Liver (tissue), 9 donors: ENCODE data around the gene GIPC2. TPM values are rescaled to one million over a fixed set of nuclear protein-coding genes. Genes with fewer than 3 reads are reported as not detected.

ENCODE experiments used
- DNase-seq: peaks from one replicate; pipeline ENCODE4 v3.0.0-alpha.2; 2017; ENCODE audit warnings: low spot score
- H3K27ac ChIP-seq, 2 donors: one replicate each; pipeline ENCODE4 v1.7.0; 2013; ENCODE audit warnings: inconsistent platforms in 2 of 2, low read length in 2 of 2, control low read depth in 1 of 2, low read depth in 1 of 2, mild to moderate bottlenecking in 1 of 2
- H3K27me3 ChIP-seq, 4 donors: one replicate each; pipeline versions ENCODE4 v1.6.1 to v1.7.0; 2013; ENCODE audit warnings: low read length in 3 of 4, inconsistent platforms in 1 of 4, mild to moderate bottlenecking in 1 of 4, moderate library complexity in 1 of 4; ENCODE audit not compliant: control insufficient read depth in 4 of 4, insufficient read depth in 4 of 4
- H3K36me3 ChIP-seq, 4 donors: one replicate each; pipeline versions ENCODE4 v1.6.1 to v1.7.0; 2013; ENCODE audit warnings: low read length in 3 of 4, mild to moderate bottlenecking in 3 of 4, low read depth in 1 of 4, moderate library complexity in 1 of 4; ENCODE audit not compliant: control insufficient read depth in 4 of 4, insufficient read depth in 3 of 4
- H3K4me1 ChIP-seq, 4 donors: one replicate each; pipeline versions ENCODE4 v1.6.1 to v1.7.0; 2013; ENCODE audit warnings: low read length in 3 of 4, mild to moderate bottlenecking in 3 of 4, moderate library complexity in 1 of 4; ENCODE audit not compliant: control insufficient read depth in 4 of 4, insufficient read depth in 4 of 4
- H3K4me3 ChIP-seq, 3 donors: one replicate each; pipeline versions ENCODE4 v1.6.1 to v1.7.0; 2013; ENCODE audit warnings: low read length in 3 of 3, control low read depth in 1 of 3, low read depth in 1 of 3, mild to moderate bottlenecking in 1 of 3
- H3K9ac ChIP-seq, 2 donors: one replicate each; pipeline ENCODE4 v1.7.0; 2013; ENCODE audit warnings: low read length in 2 of 2, mild to moderate bottlenecking in 2 of 2, moderate library complexity in 2 of 2, control low read depth in 1 of 2, low read depth in 1 of 2
- H3K9me3 ChIP-seq, 4 donors: one replicate each; pipeline versions ENCODE4 v1.6.1 to v1.7.0; 2013; ENCODE audit warnings: low read length in 3 of 4; ENCODE audit not compliant: control insufficient read depth in 4 of 4
- ATF3 ChIP-seq: IDR thresholded peaks from 2 replicates; pipeline ENCODE4 v1.6.1; 2016; ENCODE audit warnings: antibody characterized with exemption
- CTCF ChIP-seq: fragments of 150-350 bp; IDR thresholded peaks from 2 replicates; pipeline ENCODE4 v1.5.1; 2017; ENCODE audit warnings: improper control_type of control experiment, low read depth, low read length; ENCODE audit not compliant: missing input control
- EGR1 ChIP-seq, 2 donors: IDR thresholded peaks; 2 replicates each; pipeline ENCODE4 v1.6.1; 2016 to 2018; ENCODE audit warnings: antibody characterized with exemption in 2 of 2, low read depth in 2 of 2
- FOXA1 ChIP-seq: IDR thresholded peaks from 2 replicates; pipeline ENCODE4 v1.6.1; 2016; ENCODE audit warnings: antibody characterized with exemption
- FOXA2 ChIP-seq: IDR thresholded peaks from 2 replicates; pipeline ENCODE4 v1.6.1; 2016; ENCODE audit warnings: antibody characterized with exemption
- GABPA ChIP-seq, 2 donors: IDR thresholded peaks in 1 of 2; conservative IDR thresholded peaks in 1 of 2; 2 replicates each; pipeline ENCODE4 v1.6.1; 2016; ENCODE audit warnings: antibody characterized with exemption in 2 of 2, mild to moderate bottlenecking in 1 of 2, moderate library complexity in 1 of 2
- HNF4A ChIP-seq, 2 donors: conservative IDR thresholded peaks; 2 replicates each; pipeline ENCODE4 v1.6.1; 2016; ENCODE audit warnings: antibody characterized with exemption in 2 of 2, mild to moderate bottlenecking in 2 of 2
- HNF4G ChIP-seq: IDR thresholded peaks from 2 replicates; pipeline ENCODE4 v1.6.1; 2016; ENCODE audit warnings: antibody characterized with exemption
- JUND ChIP-seq, 2 donors: IDR thresholded peaks; 2 replicates each; pipeline ENCODE4 v1.6.1; 2016; ENCODE audit warnings: antibody characterized with exemption in 2 of 2
- MAX ChIP-seq: IDR thresholded peaks from 2 replicates; pipeline ENCODE4 v1.6.1; 2016; ENCODE audit warnings: antibody characterized with exemption
- NR2F2 ChIP-seq: IDR thresholded peaks from 2 replicates; pipeline ENCODE4 v1.6.1; 2016; ENCODE audit warnings: antibody characterized with exemption
- RAD21 ChIP-seq, 2 donors: IDR thresholded peaks; 2 replicates each; pipeline ENCODE4 v1.6.1; 2016; ENCODE audit warnings: antibody characterized with exemption in 2 of 2, mild to moderate bottlenecking in 2 of 2
- REST ChIP-seq: IDR thresholded peaks from 2 replicates; pipeline ENCODE4 v1.6.1; 2016; ENCODE audit warnings: antibody characterized with exemption, mild to moderate bottlenecking
- RXRA ChIP-seq, 2 donors: IDR thresholded peaks; 2 replicates each; pipeline ENCODE4 v1.6.1; 2017 to 2018; ENCODE audit warnings: antibody characterized with exemption in 2 of 2, mild to moderate bottlenecking in 1 of 2
- SP1 ChIP-seq: IDR thresholded peaks from 2 replicates; pipeline ENCODE4 v1.6.1; 2018; ENCODE audit warnings: antibody characterized with exemption, mild to moderate bottlenecking
- TAF1 ChIP-seq: conservative IDR thresholded peaks from 2 replicates; pipeline ENCODE4 v1.6.1; 2016; ENCODE audit warnings: antibody characterized with exemption, mild to moderate bottlenecking
- YY1 ChIP-seq: IDR thresholded peaks from 2 replicates; pipeline ENCODE4 v1.6.1; 2016; ENCODE audit warnings: antibody characterized with exemption, mild to moderate bottlenecking
- ZBTB33 ChIP-seq: IDR thresholded peaks from 2 replicates; pipeline ENCODE4 v1.6.1; 2016; ENCODE audit warnings: antibody characterized with exemption
- WGBS: extraction: QIAGEN DNeasy Blood & Tissue Kit; methylation state at CpG from one replicate; pipeline ENCODE4 v1.1.7; 2013; 5-methylcytosine and 5-hydroxymethylcytosine counted together
- polyA plus RNA-seq, 2 donors: library from polyadenylated mRNA; stranded (reverse) in 1 of 2; unstranded in 1 of 2; fragments of 200-250 nt in 1 of 2; fragments of >200 nt in 1 of 2; fragmentation: Nextera tagmentation in 1 of 2; extraction: Ambion mirVana in 1 of 2; gene quantifications; one replicate each; pipeline versions ENCODE4 v1.2.1 to v1.2.3, GENCODE V29; 2013 to 2015
- total RNA-seq, 2 donors: library from RNA; depleted of rRNA; stranded (reverse); fragments of >200 nt; gene quantifications; one replicate each; pipeline ENCODE4 v1.2.3, GENCODE V29; 2014
- donor health status: healthy.
- donor health status: healthy.
- donor health status: healthy.
- donor health status: healthy.
- donor health status: healthy.

Gene GIPC2
- total and polyA plus RNA-seq, 4 donors: 3.7 to 10.9 (median 6.4) TPM

- TF ChIP-seq JUND (IDR thresholded peaks at IDR 0.05) (no peak), FOXA1 (no peak), RXRA (IDR thresholded peaks at IDR 0.05) (no peak), FOXA2 (no peak), CTCF (no peak), HNF4A (conservative IDR thresholded peaks at IDR 0.05) (no peak), EGR1 (IDR thresholded peaks at IDR 0.05; ENCODE audit: low read depth in 2 of 2) (no peak), NR2F2 (no peak), MAX (no peak), REST (no peak), YY1 (no peak), RAD21 (IDR thresholded peaks at IDR 0.05) (no peak), HNF4G (no peak), ZBTB33 (no peak), GABPA (IDR thresholded peaks at IDR 0.05 in 1 of 2, conservative IDR thresholded peaks at IDR 0.05 in 1 of 2) (no peak), SP1 (no peak), ATF3 (no peak), TAF1 (no peak)
- Histone ChIP-seq H3K4me1 (peaks cover 0 to 8% (median 2%) of the 10 kb centered on the region in 4 donors), H3K9ac (no peak overlapping the region), H3K27ac (no peak overlapping the region), H3K4me3 (no peak overlapping the region), H3K36me3 (peaks cover 0 to 9% (median 0%) of the 10 kb centered on the region in 4 donors), H3K9me3 (no peaks in the 10 kb centered on the region), H3K27me3 (no peaks in the 10 kb centered on the region)
- WGBS: 90% methylated on average over 1 of the region's 1 CpG
- no peak for DNase-seq
Observed at GRCh38 chr1:78086697-78087096, 40.9 kb downstream of the GIPC2 start.
